GM21619 (cell line): ENCODE data around the gene CBX7.

ENCODE experiments used
- ATAC-seq: cut with Tn5 transposase; IDR thresholded peaks from one replicate; pipeline ENCODE4 v1.9.1; 2021; ENCODE audit not compliant: unreplicated experiment

The CBX7 gene

DNA sequence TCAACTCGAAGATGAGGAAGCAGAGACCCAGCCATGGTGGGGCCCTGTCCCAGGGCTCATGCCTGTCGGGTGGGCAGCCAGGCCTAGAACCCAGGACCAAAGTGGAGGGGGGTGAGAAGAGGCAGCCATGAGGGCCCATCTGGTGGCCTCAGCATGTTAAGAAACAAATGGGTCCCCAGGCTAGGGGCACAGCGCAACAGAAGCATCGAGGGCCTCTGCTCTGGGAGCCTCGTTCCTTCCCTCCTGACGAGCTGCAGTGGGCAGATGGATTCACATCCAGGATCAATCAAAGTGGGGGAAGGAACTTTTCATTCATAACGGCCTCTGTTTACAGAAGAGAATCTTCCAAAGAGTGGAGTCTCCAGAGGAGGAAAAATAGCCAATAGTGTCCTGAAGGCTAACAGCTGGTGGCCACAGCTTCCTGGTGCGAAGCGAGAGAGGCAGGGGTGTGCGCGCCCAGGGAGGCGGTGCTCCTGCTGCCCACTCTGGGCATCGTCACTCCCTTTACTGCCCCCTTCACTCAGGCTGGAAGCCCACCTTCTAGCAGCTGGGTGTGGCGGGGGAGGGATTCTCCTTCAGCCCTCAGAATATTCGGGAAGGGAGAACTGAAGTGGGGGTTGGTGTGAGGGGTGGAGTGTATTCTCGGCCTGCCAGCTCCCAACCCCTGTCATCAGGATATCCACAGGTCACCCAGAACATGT, 4.3 kb downstream of the CBX7 start:
- ATAC-seq: no peak

- ATAC-seq: no peak
These were observed 5.0 kb downstream of the CBX7 start for GRCh38 chr22:39147335-39148025.

- no peak for ATAC-seq
These were observed 6.0 kb downstream of the CBX7 start for GRCh38 chr22:39146256-39147101.

GRCh38 chr22:39144101-39144767, 8.2 kb downstream of the CBX7 start:
- ATAC-seq: peak; percentile 35

- no peak for ATAC-seq
These were observed 10.3 kb downstream of the CBX7 start for GRCh38 chr22:39142088-39142680.

DNA sequence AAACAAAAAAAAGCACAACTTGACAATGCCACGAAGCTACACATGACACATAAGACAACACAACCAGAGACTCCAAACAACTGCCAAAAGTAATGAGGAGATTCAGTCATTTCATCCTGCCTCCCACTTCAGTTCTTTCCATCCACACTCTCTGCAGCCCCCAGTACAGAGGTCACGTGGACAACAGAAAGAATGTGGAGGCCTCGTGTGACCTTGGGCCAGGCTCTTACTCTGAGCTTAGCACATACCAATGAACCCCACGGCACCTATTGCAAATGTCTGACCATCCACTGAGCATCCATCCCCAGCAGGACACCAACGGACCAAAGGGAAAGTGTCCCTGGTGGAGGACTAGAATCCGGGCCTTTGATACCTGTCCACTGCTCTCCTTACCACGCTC, 12.5 kb downstream of the CBX7 start:
- ATAC-seq: no peak

GRCh38 chr22:39138357-39138997, 14.0 kb downstream of the CBX7 start:
- ATAC-seq: no peak

DNA sequence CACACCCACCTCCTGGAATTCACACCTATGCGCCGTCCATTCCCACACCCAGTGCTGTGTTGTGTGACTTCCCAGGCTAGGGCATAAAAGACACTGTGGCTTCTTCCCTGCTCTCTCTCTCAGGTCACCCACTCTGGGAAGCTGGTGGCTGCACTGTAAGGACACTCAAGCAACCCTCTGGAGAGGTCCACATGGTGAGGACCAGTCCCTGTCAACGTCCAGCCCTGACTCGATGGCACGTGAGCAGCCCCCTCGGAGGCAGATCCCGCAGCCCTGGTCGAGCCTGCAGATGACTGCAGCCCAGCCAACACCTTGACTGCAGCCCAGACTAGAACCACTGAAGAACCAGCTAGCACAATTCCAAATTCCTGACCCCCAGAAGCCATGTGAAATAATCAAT, 16.2 kb downstream of the CBX7 start:
- no peak for ATAC-seq

- ATAC-seq: no peak
These were observed 17.2 kb downstream of the CBX7 start for GRCh38 chr22:39135092-39135896.

DNA sequence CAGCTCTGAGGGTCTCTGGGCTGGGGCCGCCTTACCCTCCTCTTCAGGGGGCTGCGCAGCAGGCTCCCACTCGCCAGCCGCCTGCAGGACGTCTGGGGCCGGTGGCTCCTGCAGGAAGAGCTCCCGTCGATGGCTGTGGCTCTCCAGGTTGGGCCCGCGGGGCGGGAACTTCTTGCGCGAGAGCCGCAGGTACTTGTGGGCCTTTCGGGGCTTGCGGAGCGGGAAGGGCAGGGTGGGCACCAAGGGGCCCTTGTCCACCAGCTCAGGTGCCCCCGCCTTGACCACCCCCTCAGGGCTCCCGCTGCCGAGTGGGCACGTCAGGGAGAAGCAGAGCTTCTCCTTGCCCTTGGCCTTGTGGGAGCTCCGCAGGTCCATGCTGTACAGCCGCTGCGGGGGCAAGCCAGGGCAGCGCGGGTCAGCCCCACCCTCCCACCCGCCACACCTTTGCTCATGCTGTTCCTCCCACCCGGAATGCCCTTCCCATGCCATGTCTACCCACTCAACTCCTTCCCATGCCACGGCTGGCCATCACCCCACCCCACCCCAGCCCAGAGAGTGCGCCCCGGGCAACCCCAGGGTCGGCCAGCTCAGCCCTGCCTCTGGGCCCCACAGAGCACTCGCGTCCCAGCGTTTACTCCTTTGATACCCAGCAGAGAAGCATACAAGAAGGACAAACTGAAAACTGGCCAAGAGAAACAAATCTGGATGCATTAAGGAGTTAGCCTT, 18.0 kb downstream of the CBX7 start:
- ATAC-seq: no peak

DNA sequence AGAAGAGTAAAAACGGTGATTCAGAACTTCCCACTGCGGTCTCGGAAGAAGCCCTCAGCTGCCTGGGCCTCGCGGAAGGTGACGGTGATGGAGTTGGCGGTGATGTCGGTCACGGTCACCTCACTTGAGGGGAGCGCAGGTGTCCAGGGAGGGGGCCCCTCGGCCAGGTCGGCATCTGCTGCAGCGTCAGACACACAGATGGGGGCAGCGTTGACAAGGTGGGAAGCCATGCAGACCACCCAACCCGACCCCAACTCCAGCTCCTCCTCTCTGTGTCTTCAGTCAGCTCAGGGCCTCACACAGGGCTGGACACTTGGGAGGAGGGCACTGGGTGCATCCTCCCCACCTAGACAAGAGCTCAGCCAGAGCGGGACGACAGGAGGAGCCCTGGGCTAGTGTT, 18.6 kb downstream of the CBX7 start:
- ATAC-seq: no peak

DNA sequence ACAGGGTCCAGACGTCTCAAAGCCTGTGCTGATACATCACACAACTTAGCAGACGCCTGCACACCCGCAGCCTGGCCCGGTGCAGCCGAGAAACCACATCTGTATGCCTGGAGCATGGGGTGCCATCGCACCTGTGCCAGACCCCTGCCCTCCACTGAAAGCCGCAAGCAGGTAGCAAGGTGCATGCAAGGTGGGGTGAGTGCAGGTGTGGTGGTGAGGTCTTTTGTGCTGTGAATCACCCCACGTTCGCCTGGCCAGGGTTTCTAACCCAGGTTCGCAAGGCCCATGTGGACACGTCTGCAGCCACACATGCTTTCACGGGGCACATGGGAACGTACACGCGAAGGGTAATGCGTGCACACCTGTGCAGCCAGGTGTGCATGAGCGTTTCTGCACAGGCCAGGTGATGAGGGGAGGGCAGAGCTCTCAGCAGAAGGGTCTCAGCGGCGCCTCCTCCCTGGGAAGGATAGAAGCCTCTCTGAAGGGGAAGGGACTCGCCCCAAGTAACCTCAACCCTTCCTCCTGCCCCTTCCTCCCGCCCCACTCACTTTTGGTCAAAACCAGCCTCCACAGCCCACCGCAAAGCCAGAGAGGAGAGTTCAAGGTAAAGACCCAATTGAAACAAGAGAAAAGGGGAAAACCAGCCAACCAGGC, 19.5 kb downstream of the CBX7 start:
- no peak for ATAC-seq

GRCh38 chr22:39132281-39132680, 20.2 kb downstream of the CBX7 start:
- no peak for ATAC-seq

DNA sequence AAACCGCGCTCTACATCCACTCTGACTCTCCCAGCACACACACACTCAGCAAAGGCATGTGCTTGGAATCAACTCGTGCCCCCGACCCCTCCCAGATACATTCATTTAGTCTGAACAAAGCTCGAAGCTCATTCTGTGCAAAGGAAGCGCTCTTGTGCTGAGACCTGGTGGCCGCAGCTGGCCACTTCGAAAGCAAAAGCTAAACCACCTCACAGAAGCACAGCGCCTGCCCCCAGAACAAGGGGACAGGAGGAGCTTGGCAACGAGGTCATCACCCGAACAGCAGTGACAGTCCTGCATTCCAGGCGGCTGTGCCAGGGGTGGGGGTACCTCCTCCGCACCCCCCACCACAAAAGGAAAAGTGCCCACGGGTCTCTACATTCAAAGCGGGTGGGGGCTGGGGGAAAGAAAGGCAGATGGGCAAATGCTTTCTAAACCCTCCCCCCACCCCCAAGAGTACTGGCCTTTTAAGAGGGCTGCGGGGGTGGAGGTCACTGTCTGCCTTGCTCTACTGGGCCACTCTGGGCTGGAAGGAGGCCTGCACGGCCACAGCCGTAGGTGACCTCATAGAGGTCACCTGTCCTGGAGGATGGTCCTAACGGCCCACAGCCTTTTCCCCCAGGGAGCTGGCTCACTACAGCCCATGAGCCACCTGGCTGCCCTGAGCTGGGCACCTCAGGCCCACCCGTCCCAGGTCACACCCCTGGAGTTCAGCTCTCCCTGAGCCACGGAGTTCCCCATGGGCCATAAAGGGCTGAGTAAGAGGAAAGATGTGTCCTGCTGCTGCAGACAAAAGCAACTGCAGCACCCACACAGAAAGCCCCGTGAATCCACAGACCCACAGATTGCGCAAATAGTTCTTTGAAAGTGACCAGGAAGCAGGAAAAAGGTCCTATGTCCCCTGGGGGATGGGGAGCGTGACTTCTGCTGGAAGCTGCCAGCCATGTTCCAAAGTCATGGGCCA, 21.3 kb downstream of the CBX7 start:
- ATAC-seq: no peak

- no peak for ATAC-seq
These were observed 22.3 kb downstream of the CBX7 start for GRCh38 chr22:39130152-39130704.

- no peak for ATAC-seq
These were observed 22.7 kb downstream of the CBX7 start for GRCh38 chr22:39129746-39130145.

DNA sequence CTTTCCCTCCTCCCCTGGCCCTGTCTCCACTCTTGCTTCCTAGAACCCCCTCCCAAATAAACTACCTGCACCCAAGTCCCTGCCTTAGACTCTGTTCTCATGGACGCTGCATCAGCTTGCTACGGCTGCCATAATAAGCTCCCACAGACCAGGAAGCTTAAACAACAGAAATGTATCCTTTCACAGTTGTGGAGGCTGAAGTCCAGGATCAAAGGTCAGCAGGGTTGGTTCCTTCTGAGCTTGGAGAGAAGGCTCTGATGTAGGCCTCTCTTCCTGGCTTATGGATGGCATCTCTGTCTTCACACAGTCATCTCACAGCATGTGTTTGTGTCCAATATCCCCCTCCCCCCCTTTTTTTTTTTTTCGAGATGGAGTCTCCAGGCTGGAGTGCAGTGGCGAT, 23.4 kb downstream of the CBX7 start:
- no peak for ATAC-seq
